Activated T-cell treated with anti-CD3 and anti-CD28 coated beads, Interleukin-2, amount 50 U/mL, for 72 hours (primary cell): ENCODE data around the gene RAD54L2. TPM values are rescaled to one million over a fixed set of nuclear protein-coding genes. Genes with fewer than 3 reads are reported as not detected.

Experiments
- total RNA-seq, 2 donors: library from RNA; stranded (reverse); gene quantifications; one replicate each; pipeline ENCODE4 v1.2.3, GENCODE V29; 2022

RAD54L2 gene
- total RNA-seq, 2 donors from 2014 or later = 32.8 to 41.7 TPM

Other genes with a start within 250 kb of the RAD54L2 start
- 100 to 1,000 TPM; 112 to 141 TPM for gene MANF, start 153.4 kb upstream of the RAD54L2 start, total RNA-seq
- gene RBM15B, start 147.4 kb upstream of the RAD54L2 start, total RNA-seq = 10 to 100 TPM; 19.6 to 24.4 TPM
- gene DCAF1, start 38.7 kb upstream of the RAD54L2 start, total RNA-seq = 10 to 100 TPM; 28.2 to 32.0 TPM
- gene TEX264, start 132.5 kb downstream of the RAD54L2 start, total RNA-seq = 10 to 100 TPM; 37.8 to 48.0 TPM
- 1 to 10 TPM in 1 of 2 donors, under 1 TPM in 1; 0.48 to 2.0 TPM for gene GRM2, start 168.3 kb downstream of the RAD54L2 start, total RNA-seq
- gene IQCF6, start 240.5 kb downstream of the RAD54L2 start, total RNA-seq = not detected